HepG2 (cell line): Measurements from ENCODE around the gene MYO7B. TPM values are rescaled to one million over a fixed set of nuclear protein-coding genes. Genes with fewer than 3 reads are reported as not detected.

Source experiments
- ATAC-seq: fragments of 200-7000 bp; cut with Tn5 transposase; 3 replicates; pipeline ENCODE4 v1.9.1; 2020; ENCODE audit warnings: mild to moderate bottlenecking, moderate library complexity
- BruUV-seq: library from RNA; stranded (reverse); fragments of 400-500 nt; replicated peaks from 2 replicates; lab custom pipeline; 2021; lab: Mats Ljungman, UMichigan
- CTCF ChIA-PET: fragments of 300-600 bp; formaldehyde crosslinking; extraction: SDS; loops from one replicate; lab custom pipeline; 2021; ENCODE audit warnings: low total read pairs, inconsistent platforms, low intra/inter-chr PET ratio; lab: Yijun Ruan, JAX
- POLR2A ChIA-PET: fragments of 350-600 bp; sonication (Branson Sonifier 250); formaldehyde crosslinking; loops from one replicate; lab custom pipeline; 2020; ENCODE audit warnings: antibody characterized with exemption, inconsistent platforms; lab: Yijun Ruan, JAX
- DNase-seq: peaks from one replicate; pipeline ENCODE4 v3.0.0-alpha.2; 2015; ENCODE audit warnings: low spot score
- FAIRE-seq: peaks from 3 replicates; lab custom pipeline; 2011; peaks lifted over from hg19 to GRCh38; lab: Jason Lieb, UNC
- H2AFZ ChIP-seq: one replicate; pipeline ENCODE4 v1.6.1; 2011; ENCODE audit warnings: low read length, inconsistent platforms
- H3K27ac ChIP-seq: fragments of 300-600 bp; 3 replicates; pipeline ENCODE4 v1.8.0; 2011; ENCODE audit warnings: mixed run types, mild to moderate bottlenecking, mixed read lengths, low read length, inconsistent platforms; ENCODE audit not compliant: insufficient read depth; ENCODE audit errors: extremely low read length
- H3K27me3 ChIP-seq, 2 experiments: fragments of 200-600 bp in 1 of 2; 2 replicates in 1 of 2; 3 replicates in 1 of 2; pipeline versions ENCODE4 v1.6.0 to v1.8.0; 2011; ENCODE audit warnings: low read length in 2 of 2, mild to moderate bottlenecking in 2 of 2, moderate library complexity in 2 of 2, inconsistent platforms in 1 of 2; ENCODE audit not compliant: insufficient read depth in 2 of 2, control insufficient read depth in 1 of 2
- H3K36me3 ChIP-seq, 2 experiments: fragments of 200-600 bp in 1 of 2; replicated peaks in 1 of 2; 2 replicates in 1 of 2; 3 replicates in 1 of 2; pipeline versions ENCODE4 v1.5.1 to v1.8.0; 2011; ENCODE audit warnings: low read length in 2 of 2, inconsistent platforms in 1 of 2; ENCODE audit not compliant: insufficient read depth in 2 of 2, control insufficient read depth in 1 of 2
- H3K4me1 ChIP-seq: 2 replicates; pipeline ENCODE4 v1.5.1; 2012; ENCODE audit warnings: low read length, inconsistent platforms; ENCODE audit not compliant: insufficient read depth
- H3K4me2 ChIP-seq: 2 replicates; pipeline ENCODE4 v1.6.0; 2011; ENCODE audit warnings: low read depth, low read length, inconsistent platforms
- H3K4me3 ChIP-seq, 3 experiments: fragments of 200-600 bp in 1 of 3; sonication (generic), shearing (Covaris generic) in 1 of 3; replicated peaks in 1 of 3; 2 replicates each; pipeline ENCODE4 v1.5.1; 2011 to 2016; ENCODE audit warnings: low read length in 3 of 3, inconsistent platforms in 2 of 3, low read depth in 2 of 3, mild to moderate bottlenecking in 2 of 3, control low read depth in 1 of 3, mixed read lengths in 1 of 3; ENCODE audit not compliant: insufficient read depth in 1 of 3
- H3K79me2 ChIP-seq: one replicate; pipeline ENCODE4 v1.6.1; 2011; ENCODE audit warnings: low read length, inconsistent platforms; ENCODE audit not compliant: insufficient read depth
- H3K9ac ChIP-seq: 2 replicates; pipeline ENCODE4 v1.6.0; 2011; ENCODE audit warnings: mild to moderate bottlenecking, low read depth, low read length, inconsistent platforms; ENCODE audit not compliant: insufficient read depth
- H3K9me3 ChIP-seq: 2 replicates; pipeline ENCODE4 v1.5.1; 2012; ENCODE audit warnings: mild to moderate bottlenecking, low read length
- H4K20me1 ChIP-seq: 2 replicates; pipeline ENCODE4 v1.6.0; 2011; ENCODE audit warnings: inconsistent platforms, mild to moderate bottlenecking, low read length, moderate library complexity; ENCODE audit not compliant: insufficient read depth
- ARID5B ChIP-seq: IDR thresholded peaks from 2 replicates; pipeline ENCODE4 v1.4.0; 2020; ENCODE audit warnings: mild to moderate bottlenecking, missing genetic modification reagents
- ESRRA ChIP-seq: sonication (generic); formaldehyde crosslinking; IDR thresholded peaks from 2 replicates; pipeline ENCODE4 v1.5.1; 2020; ENCODE audit warnings: mild to moderate bottlenecking, low read depth, missing genetic modification reagents
- PATZ1 ChIP-seq: sonication (generic); formaldehyde crosslinking; IDR thresholded peaks from 2 replicates; pipeline ENCODE4 v1.4.0; 2020; ENCODE audit warnings: missing genetic modification reagents
- TCF7 ChIP-seq: sonication (generic); IDR thresholded peaks from 2 replicates; pipeline ENCODE4 v1.6.1; 2016; ENCODE audit warnings: antibody characterized with exemption, low read depth
- ZBTB10 ChIP-seq: sonication (generic); formaldehyde crosslinking; IDR thresholded peaks from 2 replicates; pipeline ENCODE4 v1.4.0; 2020; ENCODE audit warnings: missing genetic modification reagents, borderline replicate concordance
- ZNF235 ChIP-seq: sonication (generic); formaldehyde crosslinking; IDR thresholded peaks from 2 replicates; pipeline ENCODE4 v1.8.1; 2023; ENCODE audit warnings: mild to moderate bottlenecking, missing genetic modification reagents, borderline replicate concordance
- WGBS: methylation state at CpG from one replicate; pipeline ENCODE4 v1.1.6; 2017; ENCODE audit warnings: low lambda C conversion rate; 5-methylcytosine and 5-hydroxymethylcytosine counted together
- in situ Hi-C: cut with HindIII; loops from 2 replicates; pipeline ENCODE4 v1.10.0; 2017; ENCODE audit warnings: low pct_unique_long_range_greater_than_20kb; ENCODE audit not compliant: extremely low pct_ligation_motif_present
- intact Hi-C: fragments of 100-400 bp; cut with micrococcal nuclease; formaldehyde crosslinking; loops from one replicate; pipeline ENCODE4 v1.10.0; 2022; ENCODE audit not compliant: unreplicated experiment
- polyA plus RNA-seq, 8 experiments: library from polyadenylated mRNA; depleted of rRNA in 3 of 8; stranded (reverse) in 7 of 8; unstranded in 1 of 8; fragments of >200 nt; fragmentation: Illumina TruSeq in 4 of 8; extraction: Trizol in 4 of 8; gene quantifications; 2 replicates each; pipeline versions ENCODE4 v1.2.1 to v1.2.3, GENCODE V29; 2011 to 2016; ENCODE audit warnings: low read depth in 4 of 8, missing spikeins in 1 of 8, mixed read lengths in 1 of 8; ENCODE audit not compliant: insufficient read depth in 1 of 8
- total RNA-seq, 5 experiments: library from RNA; depleted of rRNA; stranded (reverse); fragments of >200 nt; fragmentation: Illumina TruSeq; extraction: Trizol; gene quantifications; 2 replicates each; pipeline ENCODE4 v1.2.3, GENCODE V29; 2016; ENCODE audit warnings: low read depth in 1 of 5
- TF ChIP-seq, protein P1 (sequence below): sonication (generic); formaldehyde crosslinking; conservative IDR thresholded peaks from 2 replicates; pipeline ENCODE4 v1.5.0; 2020; ENCODE audit warnings: missing genetic modification reagents
- TF ChIP-seq, protein P2 (sequence below): sonication (generic); formaldehyde crosslinking; IDR thresholded peaks from 2 replicates; pipeline ENCODE4 v1.5.0; 2020; ENCODE audit warnings: missing genetic modification reagents, mild to moderate bottlenecking, borderline replicate concordance

MYO7B gene
- total and polyA plus RNA-seq, 2 of the 13 experiments (the other 11 are each of a cell fraction or from before 2014, with no cell fraction given), result not detected

- Histone ChIP-seq H3K27ac (no peak within 1 kb of the TSS), H3K9me3 (no peaks in the 10 kb centered on the region), H3K79me2 (no peaks in the 10 kb centered on the region), H3K4me1 (peaks cover 70% of the 10 kb centered on the region), H3K27me3 (peaks cover 4 to 48% of the 10 kb centered on the region in 2 experiments), H2AFZ (peak within 1 kb of the TSS; percentile 39), H3K9ac (no peak within 1 kb of the TSS), H4K20me1 (no peaks in the 10 kb centered on the region), H3K4me3 (peak within 1 kb of the TSS; percentile 1 to 55 (median 27); a peak in 4 of 6 replicates), H3K36me3 (no peaks in the 10 kb centered on the region), H3K4me2 (peak within 1 kb of the TSS; percentile 70)
- WGBS, result 41% methylated on average over 22 of the region's 37 CpGs
- peak; percentile 44 for ATAC-seq
- ChIA-PET CTCF (no interaction called here), POLR2A (no interaction called here)
- no TSS peak for BruUV-seq
- intact Hi-C loops, result loop anchor here (10.0 kb wide), 1 partner anchor 111 kb away; the partner anchor contains the start of gene MYO7B
- peak; percentile 59 for DNase-seq
- in situ Hi-C loops, result no loop called here
- no peak for FAIRE-seq
- TF ChIP-seq ESRRA (CRISPR knock-in tag), result no peak
- TF ChIP-seq, protein P1, sequence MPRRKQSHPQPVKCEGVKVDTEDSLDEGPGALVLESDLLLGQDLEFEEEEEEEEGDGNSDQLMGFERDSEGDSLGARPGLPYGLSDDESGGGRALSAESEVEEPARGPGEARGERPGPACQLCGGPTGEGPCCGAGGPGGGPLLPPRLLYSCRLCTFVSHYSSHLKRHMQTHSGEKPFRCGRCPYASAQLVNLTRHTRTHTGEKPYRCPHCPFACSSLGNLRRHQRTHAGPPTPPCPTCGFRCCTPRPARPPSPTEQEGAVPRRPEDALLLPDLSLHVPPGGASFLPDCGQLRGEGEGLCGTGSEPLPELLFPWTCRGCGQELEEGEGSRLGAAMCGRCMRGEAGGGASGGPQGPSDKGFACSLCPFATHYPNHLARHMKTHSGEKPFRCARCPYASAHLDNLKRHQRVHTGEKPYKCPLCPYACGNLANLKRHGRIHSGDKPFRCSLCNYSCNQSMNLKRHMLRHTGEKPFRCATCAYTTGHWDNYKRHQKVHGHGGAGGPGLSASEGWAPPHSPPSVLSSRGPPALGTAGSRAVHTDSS (CRISPR knock-in tag), result no peak
- TF ChIP-seq TCF7, result peak; percentile 47; the same call in 1 of the 2 replicates
- TF ChIP-seq, protein P2, sequence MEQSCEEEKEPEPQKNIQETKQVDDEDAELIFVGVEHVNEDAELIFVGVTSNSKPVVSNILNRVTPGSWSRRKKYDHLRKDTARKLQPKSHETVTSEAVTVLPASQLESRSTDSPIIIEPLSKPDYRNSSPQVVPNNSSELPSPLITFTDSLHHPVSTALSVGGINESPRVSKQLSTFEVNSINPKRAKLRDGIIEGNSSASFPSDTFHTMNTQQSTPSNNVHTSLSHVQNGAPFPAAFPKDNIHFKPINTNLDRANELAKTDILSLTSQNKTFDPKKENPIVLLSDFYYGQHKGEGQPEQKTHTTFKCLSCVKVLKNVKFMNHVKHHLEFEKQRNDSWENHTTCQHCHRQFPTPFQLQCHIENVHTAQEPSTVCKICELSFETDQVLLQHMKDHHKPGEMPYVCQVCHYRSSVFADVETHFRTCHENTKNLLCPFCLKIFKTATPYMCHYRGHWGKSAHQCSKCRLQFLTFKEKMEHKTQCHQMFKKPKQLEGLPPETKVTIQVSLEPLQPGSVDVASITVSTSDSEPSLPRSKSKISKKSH (CRISPR knock-in tag), result 0 out of 2 replicates have a peak, but pooled peaks have one; percentile 15
- peak; percentile 31; the same call in 1 of the 2 replicates for TF ChIP-seq PATZ1 (CRISPR knock-in tag)
- TF ChIP-seq ARID5B (CRISPR knock-in tag), result 0 out of 2 replicates have a peak, but pooled peaks have one; percentile 12
- TF ChIP-seq ZBTB10 (CRISPR knock-in tag), result peak; percentile 48; the same call in 1 of the 2 replicates
- TF ChIP-seq ZNF235 (CRISPR knock-in tag), result no peak
Measured at GRCh38 chr2:127645395-127646291, 110.2 kb downstream of the MYO7B start, which contains the start of gene GPR17. GPR17 (plus strand) TSS chr2:127646153; CDS start chr2:127650736, 4,583 bp downstream.
